Stimulated activated CD4-positive, alpha-beta T cell treated with anti-CD3 and anti-CD28 coated beads, Interleukin-1b, Interleukin-23, amount 100 ng/mL, for 48 hours (primary cell): Measurements from ENCODE around the gene BRCA1.
A peak's percentile ranks its signal among the peaks of the same experiment; 100 is the strongest.

ENCODE experiments used
- DNase-seq: peaks from one replicate; pipeline ENCODE4 v3.0.0-alpha.2; 2020

The BRCA1 gene

GRCh38 chr17:43024407-43025289 is 100.5 kb downstream of the BRCA1 start, which contains the start of gene RND2:
Gene RND2, plus strand, starts transcription at chr17:43025231. Its CDS starts 117 bp downstream, at chr17:43025348.
- DNase-seq = peak; percentile 80

GRCh38 chr17:43021741-43022512 is 103.2 kb downstream of the BRCA1 start, which contains the start of gene VAT1:
Gene VAT1, minus strand, starts transcription at chr17:43022385. Its CDS starts 63 bp downstream, at chr17:43022322.
- DNase-seq = peak; percentile 54

GRCh38 chr17:43020789-43021740 is 104.1 kb downstream of the BRCA1 start:
- DNase-seq = no peak

- DNase-seq = no peak
Observed at GRCh38 chr17:43020030-43020621, 105.0 kb downstream of the BRCA1 start.

- no peak for DNase-seq
Observed at GRCh38 chr17:43019418-43019817, 105.7 kb downstream of the BRCA1 start.

- no peak for DNase-seq
Observed at GRCh38 chr17:43018932-43019331, 106.2 kb downstream of the BRCA1 start.

GRCh38 chr17:43018008-43018853 is 106.9 kb downstream of the BRCA1 start:
- DNase-seq = no peak

GRCh38 chr17:43016216-43016615 is 108.9 kb downstream of the BRCA1 start:
- DNase-seq = no peak

GRCh38 chr17:43015579-43015978 is 109.6 kb downstream of the BRCA1 start:
- no peak for DNase-seq

- DNase-seq = no peak
Observed at GRCh38 chr17:43014649-43015542, 110.3 kb downstream of the BRCA1 start.

GRCh38 chr17:43014020-43014648 is 111.0 kb downstream of the BRCA1 start:
- DNase-seq = no peak

- no peak for DNase-seq
Observed at GRCh38 chr17:43013296-43013695, 111.9 kb downstream of the BRCA1 start.

- DNase-seq = no peak
Observed at GRCh38 chr17:43011728-43012472, 113.3 kb downstream of the BRCA1 start.

GRCh38 chr17:43010667-43011308 is 114.4 kb downstream of the BRCA1 start:
- no peak for DNase-seq

- DNase-seq = peak; percentile 87
Observed at GRCh38 chr17:43006639-43007551, 118.3 kb downstream of the BRCA1 start, which contains the start of gene IFI35. Gene IFI35, plus strand, starts transcription at chr17:43006784. Its CDS starts 164 bp downstream, at chr17:43006948.

- DNase-seq = no peak
Observed at GRCh38 chr17:43003542-43004172, 121.5 kb downstream of the BRCA1 start.
